ENCODE data around the gene SLC6A3. TPM values are rescaled to one million over a fixed set of nuclear protein-coding genes. Genes with fewer than 3 reads are reported as not detected.

Gene SLC6A3
- total RNA-seq, 1 donor from 2014 or later, result not detected

DNA sequence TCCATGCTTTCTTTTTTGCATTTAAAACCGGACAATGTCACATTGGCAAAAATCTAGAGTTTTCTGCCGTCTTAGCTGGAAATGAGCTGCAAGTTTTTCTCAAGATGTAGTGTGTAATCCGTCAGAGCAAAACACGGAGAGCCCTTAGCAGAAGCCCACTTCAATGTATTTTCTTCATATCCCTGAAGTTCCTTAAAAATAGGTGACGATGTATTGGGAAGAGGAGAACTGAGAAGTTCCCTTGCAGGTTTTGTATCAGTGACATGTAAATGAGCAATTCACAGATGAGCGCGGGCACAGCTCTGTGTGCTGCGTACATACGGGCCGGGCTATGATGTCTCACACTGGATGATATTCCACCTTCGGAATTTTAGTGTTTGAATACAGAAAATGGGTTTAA, 85.5 kb downstream of the SLC6A3 start:
- Mint-ChIP-seq H3K27me3 (ENCODE audit: low read depth) (peaks cover 40% of the 10 kb centered on the region), H3K4me3 (ENCODE audit: unreplicated experiment) (no peak overlapping the region)

GRCh38 chr5:1359031-1359645, 86.1 kb downstream of the SLC6A3 start:
- TF ChIP-seq, protein P1, sequence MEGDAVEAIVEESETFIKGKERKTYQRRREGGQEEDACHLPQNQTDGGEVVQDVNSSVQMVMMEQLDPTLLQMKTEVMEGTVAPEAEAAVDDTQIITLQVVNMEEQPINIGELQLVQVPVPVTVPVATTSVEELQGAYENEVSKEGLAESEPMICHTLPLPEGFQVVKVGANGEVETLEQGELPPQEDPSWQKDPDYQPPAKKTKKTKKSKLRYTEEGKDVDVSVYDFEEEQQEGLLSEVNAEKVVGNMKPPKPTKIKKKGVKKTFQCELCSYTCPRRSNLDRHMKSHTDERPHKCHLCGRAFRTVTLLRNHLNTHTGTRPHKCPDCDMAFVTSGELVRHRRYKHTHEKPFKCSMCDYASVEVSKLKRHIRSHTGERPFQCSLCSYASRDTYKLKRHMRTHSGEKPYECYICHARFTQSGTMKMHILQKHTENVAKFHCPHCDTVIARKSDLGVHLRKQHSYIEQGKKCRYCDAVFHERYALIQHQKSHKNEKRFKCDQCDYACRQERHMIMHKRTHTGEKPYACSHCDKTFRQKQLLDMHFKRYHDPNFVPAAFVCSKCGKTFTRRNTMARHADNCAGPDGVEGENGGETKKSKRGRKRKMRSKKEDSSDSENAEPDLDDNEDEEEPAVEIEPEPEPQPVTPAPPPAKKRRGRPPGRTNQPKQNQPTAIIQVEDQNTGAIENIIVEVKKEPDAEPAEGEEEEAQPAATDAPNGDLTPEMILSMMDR (IDR thresholded peaks at IDR 0.05), result no peak
- H3K36me3 Mint-ChIP-seq (ENCODE audit: low read depth), result no peaks in the 10 kb centered on the region
- no peak for DNase-seq (ENCODE audit: low spot score)
- peaks cover 42% of the 10 kb centered on the region for H3K27me3 Mint-ChIP-seq (ENCODE audit: low read depth)
- H3K27ac Mint-ChIP-seq (ENCODE audit: unreplicated experiment), result no peak overlapping the region
- H3K9me3 Mint-ChIP-seq (ENCODE audit: low read depth), result no peaks in the 10 kb centered on the region
- H3K4me3 Mint-ChIP-seq (ENCODE audit: unreplicated experiment), result no peak overlapping the region
- H3K4me1 Mint-ChIP-seq (ENCODE audit: low read depth), result no peaks in the 10 kb centered on the region

More for the DNA sequence above, 85.5 kb downstream of the SLC6A3 start:
- H3K9me3 Mint-ChIP-seq (ENCODE audit: low read depth), result no peaks in the 10 kb centered on the region
- H3K27ac Mint-ChIP-seq (ENCODE audit: unreplicated experiment), result no peak overlapping the region
- no peak for DNase-seq (ENCODE audit: low spot score)
- no peaks in the 10 kb centered on the region for H3K4me1 Mint-ChIP-seq (ENCODE audit: low read depth)
- TF ChIP-seq, protein P1 (IDR thresholded peaks at IDR 0.05), result no peak
- H3K36me3 Mint-ChIP-seq (ENCODE audit: low read depth), result no peaks in the 10 kb centered on the region

GRCh38 chr5:1358726-1359025, 86.6 kb downstream of the SLC6A3 start:
- H3K4me1 Mint-ChIP-seq (ENCODE audit: low read depth), result no peaks in the 10 kb centered on the region
- H3K9me3 Mint-ChIP-seq (ENCODE audit: low read depth), result no peaks in the 10 kb centered on the region
- no peak overlapping the region for H3K4me3 Mint-ChIP-seq (ENCODE audit: unreplicated experiment)
- TF ChIP-seq, protein P1 (IDR thresholded peaks at IDR 0.05), result no peak
- no peak overlapping the region for H3K27ac Mint-ChIP-seq (ENCODE audit: unreplicated experiment)
- H3K36me3 Mint-ChIP-seq (ENCODE audit: low read depth), result no peaks in the 10 kb centered on the region
- DNase-seq (ENCODE audit: low spot score), result no peak
- H3K27me3 Mint-ChIP-seq (ENCODE audit: low read depth), result peaks cover 38% of the 10 kb centered on the region

DNA sequence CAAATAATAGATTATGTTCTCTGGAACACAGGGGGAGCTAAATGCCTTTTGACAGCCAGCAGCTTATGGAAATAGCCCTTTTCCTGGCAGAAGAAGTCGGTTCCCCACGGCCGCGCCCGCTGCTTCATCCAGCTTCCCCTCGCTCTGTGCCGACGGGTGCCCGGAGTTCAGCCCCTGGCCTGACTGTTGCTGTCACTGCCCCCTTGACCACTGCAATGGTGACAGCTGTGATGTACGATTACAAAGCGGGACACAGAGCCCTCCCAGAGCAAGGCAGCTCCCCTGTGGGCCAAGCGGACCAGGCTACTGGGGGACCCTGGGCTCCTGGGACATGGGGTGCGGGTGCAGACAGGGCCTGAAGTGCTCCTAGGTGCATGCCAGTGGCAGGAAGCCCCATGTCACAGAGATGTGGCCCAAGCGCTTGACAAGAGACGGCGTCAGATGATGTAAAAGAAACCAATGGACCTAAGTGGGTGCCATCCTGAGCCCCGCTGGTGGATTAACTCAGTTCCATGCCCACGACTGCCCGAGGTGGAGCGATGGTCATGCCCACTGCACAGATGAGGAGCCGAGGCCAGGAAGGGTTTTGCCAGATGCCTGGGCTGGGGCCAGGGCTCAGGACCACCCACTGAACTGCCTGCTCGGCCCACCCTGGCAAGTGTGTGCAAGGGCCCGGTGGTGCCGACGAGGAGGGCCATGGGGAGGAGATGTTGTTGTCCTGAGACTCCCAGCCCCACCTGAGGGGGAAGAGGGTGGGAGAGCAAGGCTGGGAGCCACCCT, 87.1 kb downstream of the SLC6A3 start:
- no peak overlapping the region for H3K27ac Mint-ChIP-seq (ENCODE audit: unreplicated experiment)
- TF ChIP-seq, protein P1 (IDR thresholded peaks at IDR 0.05), result no peak
- no peaks in the 10 kb centered on the region for H3K4me1 Mint-ChIP-seq (ENCODE audit: low read depth)
- H3K4me3 Mint-ChIP-seq (ENCODE audit: unreplicated experiment), result no peak overlapping the region
- H3K27me3 Mint-ChIP-seq (ENCODE audit: low read depth), result peaks cover 36% of the 10 kb centered on the region
- no peaks in the 10 kb centered on the region for H3K36me3 Mint-ChIP-seq (ENCODE audit: low read depth)
- DNase-seq (ENCODE audit: low spot score), result peak; percentile 91
- H3K9me3 Mint-ChIP-seq (ENCODE audit: low read depth), result no peaks in the 10 kb centered on the region

DNA sequence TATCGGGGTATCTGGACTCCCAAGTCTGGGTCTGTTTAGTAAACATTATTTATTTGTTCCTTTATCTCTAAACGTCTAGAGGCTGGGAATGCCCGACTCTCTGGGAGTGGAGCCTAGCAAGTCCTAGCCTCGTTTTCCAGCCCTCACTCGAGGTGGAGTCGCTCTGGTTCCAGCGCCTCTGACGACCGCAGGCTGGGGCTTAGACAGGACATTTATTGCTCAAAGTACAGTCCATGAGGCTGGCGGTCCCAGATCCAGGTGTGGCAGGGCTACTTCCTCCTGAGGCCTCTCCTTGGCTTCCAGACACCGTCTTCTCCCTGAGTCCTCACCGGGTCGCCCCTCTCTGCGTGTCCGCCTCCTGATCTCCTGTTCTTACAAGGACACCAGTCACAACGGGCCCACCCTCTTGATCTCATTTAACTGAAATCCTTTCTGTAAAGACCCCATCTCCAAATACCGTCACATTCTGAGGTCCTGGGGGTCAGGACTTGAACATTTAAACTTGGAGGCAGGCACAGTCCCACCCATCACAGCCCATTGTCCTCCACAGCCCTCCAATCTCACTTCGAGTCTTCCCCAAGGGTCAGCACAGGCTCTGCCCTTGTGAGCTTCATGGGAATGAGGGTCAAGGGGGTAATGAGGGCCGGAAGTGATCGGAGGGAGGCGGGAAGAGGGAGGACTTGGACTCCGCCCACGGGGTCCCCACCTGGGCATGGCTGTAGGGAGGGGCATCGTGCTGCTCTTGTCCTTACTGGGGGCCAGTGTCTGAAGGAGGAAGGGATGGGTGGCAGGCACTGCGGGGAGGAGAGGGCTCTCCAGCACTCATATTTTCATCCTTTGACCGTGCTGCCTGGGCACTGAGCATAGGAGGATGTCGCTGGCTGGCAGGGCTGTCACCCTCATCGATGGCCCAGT, 88.1 kb downstream of the SLC6A3 start:
- TF ChIP-seq, protein P1 (IDR thresholded peaks at IDR 0.05), result no peak
- Mint-ChIP-seq H3K27ac (ENCODE audit: unreplicated experiment) (no peak overlapping the region), H3K9me3 (ENCODE audit: low read depth) (no peaks in the 10 kb centered on the region), H3K27me3 (ENCODE audit: low read depth) (peaks cover 33% of the 10 kb centered on the region), H3K4me1 (ENCODE audit: low read depth) (no peaks in the 10 kb centered on the region), H3K36me3 (ENCODE audit: low read depth) (no peaks in the 10 kb centered on the region), H3K4me3 (ENCODE audit: unreplicated experiment) (no peak overlapping the region)
- DNase-seq (ENCODE audit: low spot score), result peak; percentile 79

Measured in chondrocyte (in vitro differentiated cells).